Epithelial cell of proximal tubule (primary cell): ENCODE measurements around the gene KRTAP10-4. TPM values are rescaled to one million over a fixed set of nuclear protein-coding genes. Genes with fewer than 3 reads are reported as not detected.
"Not testable (repeated sequence)": the region's sequence is repeated elsewhere in the genome, so short reads cannot be mapped to it uniquely, and the experiment has no call there.

Experiments used
- DNase-seq: peaks from one replicate; pipeline ENCODE4 v3.0.0-alpha.2; 2011; ENCODE audit warnings: low read depth
- H3K4me3 ChIP-seq: 2 replicates; pipeline ENCODE4 v1.5.1; 2011; ENCODE audit warnings: low read depth, mild to moderate bottlenecking, low read length
- CTCF ChIP-seq: conservative IDR thresholded peaks from 2 replicates; pipeline ENCODE4 v1.5.1; 2012; ENCODE audit warnings: low read depth, mild to moderate bottlenecking, low read length
- total RNA-seq: library from RNA; depleted of rRNA; stranded (reverse); fragments of >200 nt; gene quantifications from 2 replicates; pipeline ENCODE4 v1.2.3, GENCODE V29; 2015

Gene KRTAP10-4
- not detected in 2 replicates for total RNA-seq

- H3K4me3 ChIP-seq, DNase-seq: not testable (repeated sequence)
Measured at GRCh38 chr21:44573630-44574456, at the start of gene KRTAP10-4. Gene KRTAP10-4, plus strand, starts transcription at chr21:44573729. Its CDS starts 30 bp downstream, at chr21:44573759.

- no peak for DNase-seq
- no peak overlapping the region for H3K4me3 ChIP-seq
- TF ChIP-seq CTCF = no peak
Measured at GRCh38 chr21:44524414-44525371, 48.8 kb upstream of the KRTAP10-4 start.

- no peak overlapping the region for H3K4me3 ChIP-seq
- DNase-seq = no peak
- TF ChIP-seq CTCF = no peak
Measured at GRCh38 chr21:44525391-44526095, 48.0 kb upstream of the KRTAP10-4 start.

- no peak overlapping the region for H3K4me3 ChIP-seq
- TF ChIP-seq CTCF = no peak
- no peak for DNase-seq
Measured at GRCh38 chr21:44526096-44526997, 47.2 kb upstream of the KRTAP10-4 start.

- no peak overlapping the region for H3K4me3 ChIP-seq
- no peak for TF ChIP-seq CTCF
- no peak for DNase-seq
Measured at GRCh38 chr21:44527156-44527982, 46.2 kb upstream of the KRTAP10-4 start.

- H3K4me3 ChIP-seq = no peak overlapping the region
- no peak for TF ChIP-seq CTCF
- DNase-seq = no peak
Measured at GRCh38 chr21:44527983-44528633, 45.4 kb upstream of the KRTAP10-4 start.
